Gastroesophageal sphincter (tissue), 4 donors: ENCODE results near the gene PDZD2. TPM values are rescaled to one million over a fixed set of nuclear protein-coding genes. Genes with fewer than 3 reads are reported as not detected.

Source experiments
- ATAC-seq: fragments of 150-250 bp; one replicate; pipeline ENCODE4 v1.9.1; 2016; ENCODE audit warnings: mild to moderate bottlenecking, moderate library complexity
- H3K27ac ChIP-seq, 4 donors: fragments of 200-600 bp; sonication (generic) in 3 of 4; 1 replicate in 3 of 4; 2 replicates in 1 of 4; pipeline ENCODE4 v1.5.1; 2016 to 2019
- H3K27me3 ChIP-seq: fragments of 200-600 bp; sonication (generic); one replicate; pipeline ENCODE4 v1.5.1; 2019
- H3K36me3 ChIP-seq, 2 donors: fragments of 200-600 bp; sonication (generic); one replicate each; pipeline ENCODE4 v1.5.1; 2019; ENCODE audit warnings: control low read depth in 1 of 2
- H3K4me1 ChIP-seq, 3 donors: fragments of 200-600 bp; sonication (generic); 1 replicate in 2 of 3; 2 replicates in 1 of 3; pipeline ENCODE4 v1.5.1; 2016 to 2019; ENCODE audit warnings: control low read depth in 2 of 3
- H3K4me3 ChIP-seq, 2 donors: fragments of 200-600 bp; sonication (generic); one replicate each; pipeline ENCODE4 v1.5.1; 2019; ENCODE audit warnings: mild to moderate bottlenecking in 1 of 2, moderate library complexity in 1 of 2
- H3K9me3 ChIP-seq, 3 donors: fragments of 200-600 bp; sonication (generic); one replicate each; pipeline ENCODE4 v1.5.1; 2017 to 2019; ENCODE audit warnings: control low read depth in 2 of 3
- CTCF ChIP-seq, 4 experiments: fragments of 200-600 bp in 2 of 4; fragments of 450-650 bp in 2 of 4; sonication (generic) in 1 of 4; IDR thresholded peaks; one replicate each; pipeline ENCODE4 v1.5.1; 2017 to 2019; ENCODE audit warnings: antibody characterized with exemption in 4 of 4, mild to moderate bottlenecking in 2 of 4, moderate library complexity in 2 of 4
- EP300 ChIP-seq: sonication (generic); formaldehyde crosslinking; IDR thresholded peaks from one replicate; pipeline ENCODE4 v1.6.1; 2017; ENCODE audit warnings: antibody characterized with exemption, mild to moderate bottlenecking
- POLR2A ChIP-seq, 2 donors: fragments of 450-650 bp; IDR thresholded peaks; one replicate each; pipeline ENCODE4 v1.6.1; 2017; ENCODE audit warnings: antibody characterized with exemption in 2 of 2, mild to moderate bottlenecking in 2 of 2, moderate library complexity in 1 of 2
- POLR2AphosphoS5 ChIP-seq: sonication (generic); formaldehyde crosslinking; IDR thresholded peaks from one replicate; pipeline ENCODE4 v1.6.1; 2017; ENCODE audit warnings: antibody characterized with exemption
- WGBS, 2 donors: methylation state at CpG; one replicate each; pipeline ENCODE4 v1.1.5; 2018; ENCODE audit warnings: low coverage in 1 of 2; 5-methylcytosine and 5-hydroxymethylcytosine counted together
- total RNA-seq, 4 donors: library from RNA; depleted of rRNA; stranded (reverse); fragments of >200 nt; gene quantifications; one replicate each; pipeline ENCODE4 v1.1.0, GENCODE V29; 2016

The PDZD2 gene
- total RNA-seq, 4 donors from 2014 or later: 8.6 to 19.4 (median 14.0) TPM

DNA sequence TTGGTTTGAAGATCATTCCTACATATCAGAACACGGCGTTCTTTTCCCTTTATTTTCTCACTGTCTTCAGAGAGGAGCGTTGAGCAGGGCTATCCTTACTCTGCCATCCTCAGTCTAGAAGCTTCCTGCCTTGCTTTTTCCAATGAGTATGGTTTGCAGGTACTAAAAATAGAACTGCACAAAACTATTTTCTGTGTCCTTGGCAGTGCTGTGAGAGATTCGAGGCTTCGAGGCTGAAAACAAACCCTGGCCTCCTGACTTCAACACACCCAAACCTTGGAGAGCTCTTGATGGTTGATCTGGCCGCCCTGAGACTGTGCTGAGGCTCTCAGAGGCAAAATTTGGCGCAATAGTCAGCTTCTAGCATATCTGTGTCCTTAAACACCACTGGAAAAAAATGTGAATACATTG lies 456.3 kb downstream of the PDZD2 start:
- Histone ChIP-seq H3K9me3 (no peaks in the 10 kb centered on the region), H3K4me3 (no peak overlapping the region), H3K36me3 (peaks cover 0 to 38% of the 10 kb centered on the region in 2 donors), H3K4me1 (peaks cover 0 to 43% (median 12%) of the 10 kb centered on the region in 3 donors), H3K27ac (peak overlapping the region in 3 of 4 donors; percentile 40 to 59 (median 48)), H3K27me3 (no peaks in the 10 kb centered on the region)
- WGBS, 2 donors: 60 to 62% methylated on average over 4 to 5 of the region's 7 CpGs
- TF ChIP-seq POLR2AphosphoS5 (peak; percentile 27), POLR2A (IDR thresholded peaks at IDR 0.05) (no peak), EP300 (no peak)
- peak; percentile 57 for ATAC-seq

GRCh38 chr5:32096891-32097595 lies 458.1 kb downstream of the PDZD2 start:
- TF ChIP-seq EP300: no peak
- no peak for TF ChIP-seq POLR2A (IDR thresholded peaks at IDR 0.05)
- no peak for TF ChIP-seq CTCF (IDR thresholded peaks at IDR 0.05)
- TF ChIP-seq POLR2AphosphoS5: no peak
- Histone ChIP-seq H3K27me3 (no peaks in the 10 kb centered on the region), H3K36me3 (peaks cover 0 to 51% of the 10 kb centered on the region in 2 donors), H3K27ac (no peak overlapping the region), H3K9me3 (no peaks in the 10 kb centered on the region), H3K4me1 (peaks cover 0 to 50% (median 12%) of the 10 kb centered on the region in 3 donors), H3K4me3 (no peak overlapping the region)
- 86 to 94% methylated on average over 5 to 6 of the region's 10 CpGs for WGBS, 2 donors
- ATAC-seq: no peak

DNA sequence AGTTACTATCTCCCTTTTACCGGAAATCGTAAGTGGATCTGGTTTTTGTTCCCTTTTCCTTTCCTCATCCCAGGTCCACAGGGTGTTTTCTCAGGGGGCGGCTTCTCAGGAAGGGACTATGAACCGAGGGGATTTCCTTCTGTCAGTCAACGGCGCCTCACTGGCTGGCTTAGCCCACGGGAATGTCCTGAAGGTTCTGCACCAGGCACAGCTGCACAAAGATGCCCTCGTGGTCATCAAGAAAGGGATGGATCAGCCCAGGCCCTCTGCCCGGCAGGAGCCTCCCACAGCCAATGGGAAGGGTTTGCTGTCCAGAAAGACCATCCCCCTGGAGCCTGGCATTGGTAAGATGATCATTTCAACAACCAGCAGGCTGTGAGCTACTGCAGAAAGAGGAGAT lies 459.4 kb downstream of the PDZD2 start:
- Histone ChIP-seq H3K4me3 (no peak overlapping the region), H3K27me3 (no peaks in the 10 kb centered on the region), H3K36me3 (peaks cover 0 to 63% of the 10 kb centered on the region in 2 donors), H3K4me1 (peaks cover 0 to 45% (median 8%) of the 10 kb centered on the region in 3 donors), H3K27ac (peak overlapping the region in 2 of 4 donors; percentile 36 to 51), H3K9me3 (no peaks in the 10 kb centered on the region)
- 63 to 72% methylated on average over 3 to 6 of the region's 9 CpGs for WGBS, 2 donors
- ATAC-seq: no peak
- TF ChIP-seq POLR2A (IDR thresholded peaks at IDR 0.05) (no peak), EP300 (no peak), POLR2AphosphoS5 (no peak), CTCF (IDR thresholded peaks at IDR 0.05) (no peak)

DNA sequence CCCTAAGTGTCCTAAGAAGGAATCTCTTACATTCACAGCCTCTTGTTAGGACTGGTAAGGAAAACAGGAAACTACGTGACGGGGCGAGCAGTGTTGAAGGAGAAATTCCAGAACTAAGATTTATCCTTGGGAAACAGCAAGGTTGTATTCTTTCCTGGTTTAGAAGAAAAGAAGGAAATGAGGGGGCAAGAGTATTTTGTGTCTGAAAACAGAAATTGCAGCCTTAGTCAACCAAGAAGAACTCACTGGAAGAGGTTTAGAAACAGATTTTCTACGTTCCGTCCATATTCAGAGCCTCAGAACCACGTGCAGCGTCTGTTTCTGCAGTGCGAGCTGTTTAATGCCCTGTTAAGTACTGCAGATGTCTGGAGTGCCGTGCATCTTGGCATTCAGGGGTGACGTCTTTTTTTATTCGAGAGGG lies 460.0 kb downstream of the PDZD2 start:
- TF ChIP-seq POLR2AphosphoS5 (no peak), CTCF (IDR thresholded peaks at IDR 0.05) (no peak), EP300 (no peak), POLR2A (IDR thresholded peaks at IDR 0.05) (no peak)
- WGBS, 2 donors: 59 to 64% methylated on average over 10 to 11 of the region's 11 CpGs
- Histone ChIP-seq H3K36me3 (peaks cover 3 to 69% of the 10 kb centered on the region in 2 donors), H3K4me3 (no peak overlapping the region), H3K9me3 (no peaks in the 10 kb centered on the region), H3K4me1 (peaks cover 0 to 45% (median 8%) of the 10 kb centered on the region in 3 donors), H3K27ac (peak overlapping the region in 2 of 4 donors; percentile 47 to 51), H3K27me3 (no peaks in the 10 kb centered on the region)
- no peak for ATAC-seq

DNA sequence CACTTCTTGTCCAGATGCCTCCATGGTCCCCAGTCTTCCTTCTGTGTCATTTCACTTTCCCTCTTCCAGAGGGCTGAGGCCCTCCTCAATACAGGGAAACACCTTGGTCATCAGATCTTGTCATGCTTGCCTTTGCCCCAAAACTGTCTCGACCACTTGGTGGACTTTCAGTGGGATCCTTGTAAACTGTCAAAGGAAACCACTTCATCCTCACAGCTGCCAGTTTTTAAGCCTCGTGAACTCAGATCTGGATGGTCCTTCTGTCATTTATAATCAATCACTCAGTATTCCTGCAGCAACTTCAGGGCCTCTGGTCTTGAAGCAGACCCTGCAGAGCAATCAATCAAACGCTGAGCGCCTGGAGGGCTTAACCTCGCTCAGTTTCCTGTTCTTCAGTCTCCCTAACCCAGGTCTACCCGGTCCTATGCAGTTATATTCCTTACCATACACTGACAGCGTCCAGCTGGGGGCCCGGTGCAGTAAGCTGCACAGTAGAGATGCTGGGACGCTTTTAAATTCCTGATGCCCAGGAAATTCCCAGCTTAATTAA lies 460.6 kb downstream of the PDZD2 start:
- no peaks in the 10 kb centered on the region for H3K9me3 ChIP-seq
- no peaks in the 10 kb centered on the region for H3K27me3 ChIP-seq
- H3K4me1 ChIP-seq: peaks cover 0 to 43% (median 8%) of the 10 kb centered on the region in 3 donors
- no peak for ATAC-seq
- WGBS, 2 donors: 40 to 57% methylated on average over 1 to 8 of the region's 9 CpGs
- no peak overlapping the region for H3K4me3 ChIP-seq
- no peak for TF ChIP-seq EP300
- no peak for TF ChIP-seq POLR2AphosphoS5
- no peak for TF ChIP-seq CTCF (IDR thresholded peaks at IDR 0.05)
- no peak for TF ChIP-seq POLR2A (IDR thresholded peaks at IDR 0.05)
- peaks cover 3 to 69% of the 10 kb centered on the region in 2 donors for H3K36me3 ChIP-seq
- H3K27ac ChIP-seq: peak overlapping the region in 3 of 4 donors; percentile 26 to 51 (median 47)
